GM12801 (cell line): Measurements from ENCODE around the gene MEMO1.

Experiments
- TF ChIP-seq, protein P1 (sequence below): IDR thresholded peaks from one replicate; pipeline ENCODE4 v1.5.1; 2011; ENCODE audit warnings: control low read depth; ENCODE audit not compliant: insufficient read length; ENCODE audit errors: extremely low read depth

MEMO1 gene

GRCh38 chr2:31943636-31944225, 67.1 kb downstream of the MEMO1 start:
- TF ChIP-seq, protein P1, sequence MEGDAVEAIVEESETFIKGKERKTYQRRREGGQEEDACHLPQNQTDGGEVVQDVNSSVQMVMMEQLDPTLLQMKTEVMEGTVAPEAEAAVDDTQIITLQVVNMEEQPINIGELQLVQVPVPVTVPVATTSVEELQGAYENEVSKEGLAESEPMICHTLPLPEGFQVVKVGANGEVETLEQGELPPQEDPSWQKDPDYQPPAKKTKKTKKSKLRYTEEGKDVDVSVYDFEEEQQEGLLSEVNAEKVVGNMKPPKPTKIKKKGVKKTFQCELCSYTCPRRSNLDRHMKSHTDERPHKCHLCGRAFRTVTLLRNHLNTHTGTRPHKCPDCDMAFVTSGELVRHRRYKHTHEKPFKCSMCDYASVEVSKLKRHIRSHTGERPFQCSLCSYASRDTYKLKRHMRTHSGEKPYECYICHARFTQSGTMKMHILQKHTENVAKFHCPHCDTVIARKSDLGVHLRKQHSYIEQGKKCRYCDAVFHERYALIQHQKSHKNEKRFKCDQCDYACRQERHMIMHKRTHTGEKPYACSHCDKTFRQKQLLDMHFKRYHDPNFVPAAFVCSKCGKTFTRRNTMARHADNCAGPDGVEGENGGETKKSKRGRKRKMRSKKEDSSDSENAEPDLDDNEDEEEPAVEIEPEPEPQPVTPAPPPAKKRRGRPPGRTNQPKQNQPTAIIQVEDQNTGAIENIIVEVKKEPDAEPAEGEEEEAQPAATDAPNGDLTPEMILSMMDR, result no peak

GRCh38 chr2:31940920-31941319, 69.9 kb downstream of the MEMO1 start:
- TF ChIP-seq, protein P1, result no peak

DNA sequence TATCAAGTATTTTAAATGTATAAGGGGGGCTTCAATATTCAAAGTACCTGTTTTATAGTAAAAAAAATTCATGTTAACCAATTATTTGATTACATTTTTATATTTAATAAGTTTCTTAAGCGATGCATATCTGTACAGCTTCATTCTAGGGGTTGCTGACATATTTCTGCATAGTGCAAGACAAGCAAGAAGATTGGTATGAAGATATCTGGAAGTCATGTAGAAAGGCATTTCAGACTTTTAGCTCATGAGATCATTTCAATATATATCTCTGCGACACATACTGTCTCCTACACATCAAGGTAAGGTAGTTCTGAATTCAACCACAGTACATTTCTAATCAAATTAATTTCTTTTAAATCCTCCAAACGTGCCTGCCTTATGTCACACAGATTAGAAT, 73.1 kb downstream of the MEMO1 start:
- TF ChIP-seq, protein P1, result no peak

- TF ChIP-seq, protein P1, result no peak
Observed at GRCh38 chr2:31935370-31935769, 75.4 kb downstream of the MEMO1 start.

GRCh38 chr2:31933066-31933465, 77.7 kb downstream of the MEMO1 start:
- TF ChIP-seq, protein P1, result no peak

DNA sequence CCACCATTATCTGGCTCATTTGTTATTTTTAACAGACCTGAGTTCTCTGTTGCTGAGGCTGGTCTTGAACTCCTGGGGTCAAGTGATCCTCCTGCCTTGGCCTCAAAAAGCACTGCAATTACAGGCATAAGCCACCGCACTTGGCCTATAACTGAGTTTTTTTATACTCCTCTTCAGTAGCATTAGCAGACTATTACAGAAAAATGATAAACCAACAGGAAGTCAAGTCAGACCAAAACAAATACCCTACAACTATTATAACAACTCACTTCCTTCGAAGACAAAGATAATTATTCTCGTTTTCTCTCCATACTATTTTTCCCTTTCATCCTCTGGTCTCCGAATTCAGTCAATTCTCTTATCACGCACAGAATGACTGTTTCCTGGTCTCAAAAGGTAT, 78.2 kb downstream of the MEMO1 start:
- TF ChIP-seq, protein P1, result no peak

- TF ChIP-seq, protein P1, result no peak
Observed at GRCh38 chr2:31931916-31932315, 78.9 kb downstream of the MEMO1 start.
